GM18520 (cell line): ENCODE results near the gene UACA.
"Not testable (repeated sequence)": the region's sequence is repeated elsewhere in the genome, so short reads cannot be mapped to it uniquely, and the experiment has no call there.

ENCODE experiments used
- ATAC-seq: cut with Tn5 transposase; IDR thresholded peaks from one replicate; pipeline ENCODE4 v1.9.1; 2021; ENCODE audit not compliant: unreplicated experiment

The UACA gene

GRCh38 chr15:70763120-70763949 is at the start of gene UACA:
Gene UACA, minus strand, starts transcription at chr15:70763558. Its CDS starts 151 bp downstream, at chr15:70763407.
- ATAC-seq = peak; percentile 82

- ATAC-seq = no peak
Measured at GRCh38 chr15:70812827-70813364, 49.5 kb upstream of the UACA start.

- ATAC-seq = no peak
Measured at GRCh38 chr15:70810916-70811578, 47.7 kb upstream of the UACA start.

GRCh38 chr15:70806992-70807712 is 43.8 kb upstream of the UACA start:
- no peak for ATAC-seq

GRCh38 chr15:70804388-70804787 is 41.0 kb upstream of the UACA start:
- ATAC-seq = not testable (repeated sequence)

- ATAC-seq = no peak
Measured at GRCh38 chr15:70802629-70803028, 39.3 kb upstream of the UACA start.

GRCh38 chr15:70801109-70801508 is 37.8 kb upstream of the UACA start:
- ATAC-seq = no peak

GRCh38 chr15:70799667-70800450 is 36.5 kb upstream of the UACA start:
- ATAC-seq = no peak

GRCh38 chr15:70797464-70797863 is 34.1 kb upstream of the UACA start:
- ATAC-seq = no peak

GRCh38 chr15:70796516-70797310 is 33.4 kb upstream of the UACA start:
- ATAC-seq = no peak

GRCh38 chr15:70795311-70795665 is 31.9 kb upstream of the UACA start:
- ATAC-seq = no peak

GRCh38 chr15:70794596-70795310 is 31.4 kb upstream of the UACA start:
- no peak for ATAC-seq

- ATAC-seq = no peak
Measured at GRCh38 chr15:70793694-70794093, 30.3 kb upstream of the UACA start.

- ATAC-seq = no peak
Measured at GRCh38 chr15:70792171-70792573, 28.8 kb upstream of the UACA start.

- ATAC-seq = no peak
Measured at GRCh38 chr15:70791259-70791658, 27.9 kb upstream of the UACA start.

GRCh38 chr15:70789213-70789612 is 25.9 kb upstream of the UACA start:
- no peak for ATAC-seq

GRCh38 chr15:70788114-70789049 is 25.0 kb upstream of the UACA start:
- ATAC-seq = no peak

GRCh38 chr15:70786996-70787395 is 23.6 kb upstream of the UACA start:
- no peak for ATAC-seq
